Type B pancreatic cell (in vitro differentiated cells): ENCODE results near the gene PLSCR4. TPM values are rescaled to one million over a fixed set of nuclear protein-coding genes. Genes with fewer than 3 reads are reported as not detected.

ENCODE experiments used
- total RNA-seq: library from RNA; stranded (reverse); gene quantifications from 2 replicates; pipeline ENCODE4 v1.2.1, GENCODE V29; 2021; ENCODE audit warnings: low replicate concordance

Gene PLSCR4
- total RNA-seq, 1 donor from 2014 or later: 3.4 TPM

Other genes with a start within 250 kb of the PLSCR4 start
- 24.7 and 35.0 TPM in 2 replicates for gene PLOD2, start 89.9 kb downstream of the PLSCR4 start, total RNA-seq
- 0.62 TPM in 1 of 2 replicates, not detected in the other for gene PLSCR2, start 218.5 kb upstream of the PLSCR4 start, total RNA-seq